AG04450 (cell line): Measurements from ENCODE around the gene KIAA1217. TPM values are rescaled to one million over a fixed set of nuclear protein-coding genes. Genes with fewer than 3 reads are reported as not detected.

Experiments
- CTCF ChIA-PET: fragments of 300-600, 350-600 bp; formaldehyde crosslinking; extraction: SDS; loops from one replicate; lab custom pipeline; 2022; ENCODE audit warnings: antibody characterized with exemption, inconsistent platforms; lab: Charles Lee
- POLR2A ChIA-PET: fragments of 350-600 bp; formaldehyde crosslinking; extraction: SDS; loops from one replicate; lab custom pipeline; 2021; ENCODE audit warnings: antibody characterized with exemption, inconsistent platforms; lab: Yijun Ruan, JAX
- DNase-seq: peaks from one replicate; pipeline ENCODE4 v3.0.0-alpha.2; 2011; ENCODE audit warnings: low read depth, low spot score
- H3K27ac ChIP-seq: one replicate; pipeline ENCODE4 v1.5.1; 2012; ENCODE audit warnings: low read depth, low read length, control low read depth
- H3K27me3 ChIP-seq: one replicate; pipeline ENCODE4 v1.6.0; 2012; ENCODE audit warnings: low read length; ENCODE audit not compliant: control insufficient read depth, insufficient read depth
- H3K4me3 ChIP-seq: 2 replicates; pipeline ENCODE4 v1.5.1; 2011; ENCODE audit warnings: mild to moderate bottlenecking, low read depth, low read length, control low read depth
- H3K9me3 ChIP-seq: 2 replicates; pipeline ENCODE4 v1.5.1; 2012; ENCODE audit warnings: low read length; ENCODE audit not compliant: control insufficient read depth, insufficient read depth
- CTCF ChIP-seq: IDR thresholded peaks from 2 replicates; pipeline ENCODE4 v1.5.1; 2011; ENCODE audit warnings: low read depth, low read length, control low read depth, inconsistent platforms
- polyA minus RNA-seq: library from RNA; depleted of rRNA, polyadenylated mRNA; stranded (reverse); fragments of >200 nt; gene quantifications from 2 replicates; pipeline ENCODE4 v1.2.3, GENCODE V29; 2011; rRNA and poly(A)+ RNA removed
- polyA plus RNA-seq: library from polyadenylated mRNA; depleted of rRNA; stranded (reverse); fragments of >200 nt; gene quantifications from 2 replicates; pipeline ENCODE4 v1.2.3, GENCODE V29; 2011; rRNA removed

Gene KIAA1217
- polyA plus RNA-seq, result 5.4 and 6.6 TPM in 2 replicates
- 11.0 and 13.1 TPM in 2 replicates for polyA minus RNA-seq

GRCh38 chr10:24208661-24209431 is at the start of gene KIAA1217:
Gene KIAA1217, plus strand, starts transcription at chr10:24209138. Its CDS starts 56 bp downstream, at chr10:24209194.
- POLR2A ChIA-PET, result no interaction called here
- TF ChIP-seq CTCF, result no peak
- Histone ChIP-seq H3K27ac (peak within 1 kb of the TSS; percentile 47), H3K27me3 (no peaks in the 10 kb centered on the region), H3K9me3 (no peaks in the 10 kb centered on the region), H3K4me3 (peak within 1 kb of the TSS; percentile 59)
- no peak for DNase-seq
- CTCF ChIA-PET, result interaction anchor here (0.6 to 3.1 kb wide), 6 partner anchors 11 to 309 kb away, joined by 3 to 24 read pairs (median 3); no protein-coding TSS in a partner anchor

GRCh38 chr10:24162206-24162985 is 46.5 kb upstream of the KIAA1217 start:
- Histone ChIP-seq H3K27ac (no peak overlapping the region), H3K9me3 (no peaks in the 10 kb centered on the region), H3K4me3 (no peak overlapping the region), H3K27me3 (no peaks in the 10 kb centered on the region)
- no peak for DNase-seq
- CTCF ChIA-PET, result no interaction called here
- TF ChIP-seq CTCF, result no peak
- POLR2A ChIA-PET, result no interaction called here

GRCh38 chr10:24163485-24163884 is 45.5 kb upstream of the KIAA1217 start:
- POLR2A ChIA-PET, result no interaction called here
- Histone ChIP-seq H3K27ac (no peak overlapping the region), H3K9me3 (no peaks in the 10 kb centered on the region), H3K4me3 (no peak overlapping the region), H3K27me3 (no peaks in the 10 kb centered on the region)
- CTCF ChIA-PET, result interaction anchor here (1.5 kb wide), 1 partner anchor 350 kb away, joined by 3 read pairs; no protein-coding TSS in a partner anchor
- no peak for TF ChIP-seq CTCF
- no peak for DNase-seq

GRCh38 chr10:24168258-24169170 is 40.4 kb upstream of the KIAA1217 start:
- no peak overlapping the region for H3K27ac ChIP-seq
- no peaks in the 10 kb centered on the region for H3K9me3 ChIP-seq
- no peaks in the 10 kb centered on the region for H3K27me3 ChIP-seq
- ChIA-PET CTCF (no interaction called here), POLR2A (no interaction called here)
- H3K4me3 ChIP-seq, result no peak overlapping the region
- no peak for TF ChIP-seq CTCF
- DNase-seq, result no peak
